Lung (tissue), 12 donors: ENCODE data around the gene POLE. TPM values are rescaled to one million over a fixed set of nuclear protein-coding genes. Genes with fewer than 3 reads are reported as not detected.

Experiments
- ATAC-seq: fragments of 200-7000 bp; cut with Tn5 transposase; one replicate; pipeline ENCODE4 v1.9.1; 2020; ENCODE audit warnings: moderate number of reproducible peaks; ENCODE audit not compliant: insufficient read depth, low FRiP score
- DNase-seq, 3 donors: peaks; one replicate each; pipeline ENCODE4 v3.0.0-alpha.2; 2013 to 2017
- H3K27ac ChIP-seq, 2 donors: one replicate each; pipeline ENCODE4 v1.5.1; 2013; ENCODE audit warnings: mild to moderate bottlenecking in 2 of 2, moderate library complexity in 2 of 2, control low read depth in 1 of 2, inconsistent platforms in 1 of 2, low read depth in 1 of 2, low read length in 1 of 2
- H3K27me3 ChIP-seq, 3 donors: one replicate each; pipeline ENCODE4 v1.5.1; 2013; ENCODE audit warnings: low read length in 2 of 3; ENCODE audit not compliant: control insufficient read depth in 3 of 3, insufficient read depth in 3 of 3
- H3K36me3 ChIP-seq, 4 donors: one replicate each; pipeline ENCODE4 v1.5.1; 2013; ENCODE audit warnings: low read length in 4 of 4, mild to moderate bottlenecking in 1 of 4, moderate library complexity in 1 of 4; ENCODE audit not compliant: control insufficient read depth in 4 of 4, insufficient read depth in 4 of 4
- H3K4me1 ChIP-seq, 5 donors: one replicate each; pipeline ENCODE4 v1.5.1; 2013; ENCODE audit warnings: low read length in 5 of 5, mild to moderate bottlenecking in 2 of 5, moderate library complexity in 1 of 5; ENCODE audit not compliant: control insufficient read depth in 5 of 5, insufficient read depth in 5 of 5
- H3K4me3 ChIP-seq: one replicate; pipeline ENCODE4 v1.5.1; 2013; ENCODE audit warnings: mild to moderate bottlenecking, control low read depth, moderate library complexity
- H3K9ac ChIP-seq, 2 donors: one replicate each; pipeline ENCODE4 v1.5.1; 2013; ENCODE audit warnings: low read length in 2 of 2, control low read depth in 1 of 2; ENCODE audit not compliant: insufficient read depth in 1 of 2
- H3K9me3 ChIP-seq, 4 donors: one replicate each; pipeline ENCODE4 v1.5.1; 2013; ENCODE audit warnings: low read length in 3 of 4, mild to moderate bottlenecking in 1 of 4, moderate library complexity in 1 of 4; ENCODE audit not compliant: control insufficient read depth in 4 of 4, insufficient read depth in 3 of 4
- CTCF ChIP-seq: IDR thresholded peaks from 2 replicates; pipeline ENCODE4 v1.5.1; 2012; ENCODE audit warnings: mild to moderate bottlenecking; ENCODE audit errors: control extremely low read depth, extremely low read depth
- WGBS, 2 donors: extraction: QIAGEN DNeasy Blood & Tissue Kit; methylation state at CpG; one replicate each; pipeline ENCODE4 v1.1.7; 2013; 5-methylcytosine and 5-hydroxymethylcytosine counted together
- polyA plus RNA-seq, 2 donors: library from polyadenylated mRNA; stranded (reverse); fragments of 200-250 nt; gene quantifications; one replicate each; pipeline ENCODE4 v1.2.1, GENCODE V29; 2013
- total RNA-seq, 2 donors: library from RNA; depleted of rRNA in 1 of 2; stranded (reverse); fragments of >200 nt in 1 of 2; gene quantifications; one replicate each; pipeline ENCODE4 v1.2.1, GENCODE V29; 2014 to 2021
- donor health status: control.
- donor health status: control.
- donor health status: Bipolar disorder and iron deficiency.
- donor health status: healthy.
- donor health status: DM: yes; HTN: yes; CAD: no.

Gene POLE
- total and polyA plus RNA-seq, 4 donors: 9.3 to 49.9 (median 25.3) TPM

GRCh38 chr12:132588319-132588718, 98.8 kb downstream of the POLE start:
- DNase-seq: no peak
- no peak for ATAC-seq
- TF ChIP-seq CTCF: no peak
- WGBS, 2 donors: 87 to 89% methylated on average over 6 of the region's 6 CpGs
- Histone ChIP-seq H3K27me3 (no peaks in the 10 kb centered on the region), H3K27ac (no peak overlapping the region), H3K36me3 (peaks cover 0 to 4% (median 0%) of the 10 kb centered on the region in 4 donors), H3K4me1 (peaks cover 0 to 1% (median 0%) of the 10 kb centered on the region in 5 donors), H3K4me3 (no peak overlapping the region), H3K9me3 (peaks cover 0 to 3% (median 0%) of the 10 kb centered on the region in 4 donors), H3K9ac (no peak overlapping the region)

- peaks cover 0 to 3% (median 0%) of the 10 kb centered on the region in 4 donors for H3K9me3 ChIP-seq
- H3K4me1 ChIP-seq: no peaks in the 10 kb centered on the region
- ATAC-seq (no peak), DNase-seq (no peak)
- no peak overlapping the region for H3K27ac ChIP-seq
- H3K27me3 ChIP-seq: no peaks in the 10 kb centered on the region
- H3K4me3 ChIP-seq: no peak overlapping the region
- H3K9ac ChIP-seq: no peak overlapping the region
- WGBS, 2 donors: 80 to 92% methylated on average over 2 to 3 of the region's 3 CpGs
- no peak for TF ChIP-seq CTCF
- H3K36me3 ChIP-seq: peaks cover 0 to 9% (median 0%) of the 10 kb centered on the region in 4 donors
Observed at GRCh38 chr12:132587781-132588180, 99.4 kb downstream of the POLE start.

- Histone ChIP-seq H3K9me3 (peaks cover 0 to 3% (median 0%) of the 10 kb centered on the region in 4 donors), H3K4me3 (no peak overlapping the region), H3K4me1 (no peaks in the 10 kb centered on the region), H3K36me3 (peaks cover 0 to 13% (median 0%) of the 10 kb centered on the region in 4 donors), H3K27me3 (no peaks in the 10 kb centered on the region), H3K27ac (no peak overlapping the region), H3K9ac (no peak overlapping the region)
- DNase-seq: no peak
- WGBS, 2 donors: 88 to 92% methylated on average over 18 of the region's 18 CpGs
- no peak for ATAC-seq
- no peak for TF ChIP-seq CTCF
Observed at GRCh38 chr12:132586929-132587328, 100.2 kb downstream of the POLE start.

GRCh38 chr12:132585177-132585576, 102.0 kb downstream of the POLE start:
- Histone ChIP-seq H3K27ac (no peak overlapping the region), H3K4me3 (no peak overlapping the region), H3K4me1 (no peaks in the 10 kb centered on the region), H3K9ac (no peak overlapping the region), H3K9me3 (peaks cover 0 to 3% (median 0%) of the 10 kb centered on the region in 4 donors), H3K36me3 (peaks cover 0 to 22% (median 5%) of the 10 kb centered on the region in 4 donors), H3K27me3 (no peaks in the 10 kb centered on the region)
- ATAC-seq (no peak), DNase-seq (no peak)
- TF ChIP-seq CTCF: no peak
- 86% methylated on average over 24 of the region's 24 CpGs for WGBS, 2 donors
